Stimulated activated CD4-positive, alpha-beta T cell treated with anti-CD3 and anti-CD28 coated beads, Interleukin-4, amount 100 ng/mL, for 1 hour (primary cell): ENCODE measurements around the gene PSMF1.
A peak's percentile ranks its signal among the peaks of the same experiment; 100 is the strongest.

ENCODE experiments used
- DNase-seq: peaks from one replicate; pipeline ENCODE4 v3.0.0-alpha.2; 2020

PSMF1 gene

GRCh38 chr20:1195226-1195625 is 76.8 kb downstream of the PSMF1 start:
- DNase-seq: no peak

DNA sequence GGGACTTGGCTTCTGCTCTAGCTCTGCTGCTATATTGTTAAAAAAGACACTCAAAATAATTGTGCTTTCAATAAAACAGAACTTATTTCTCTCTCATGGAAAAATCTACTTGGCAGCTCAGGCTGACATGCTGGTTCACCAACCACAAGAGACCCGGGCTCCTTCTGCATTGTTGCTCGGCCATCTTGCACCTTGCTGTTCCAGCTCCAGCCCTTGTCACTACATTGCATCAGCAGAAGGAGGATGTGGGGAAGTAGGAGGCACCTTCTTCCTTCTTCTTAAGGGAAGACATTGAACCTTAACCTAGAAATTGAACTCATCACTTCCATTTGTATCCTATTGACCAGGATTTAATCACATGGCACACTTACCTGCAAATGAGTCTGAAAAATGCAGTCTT is 78.2 kb downstream of the PSMF1 start:
- DNase-seq: no peak

DNA sequence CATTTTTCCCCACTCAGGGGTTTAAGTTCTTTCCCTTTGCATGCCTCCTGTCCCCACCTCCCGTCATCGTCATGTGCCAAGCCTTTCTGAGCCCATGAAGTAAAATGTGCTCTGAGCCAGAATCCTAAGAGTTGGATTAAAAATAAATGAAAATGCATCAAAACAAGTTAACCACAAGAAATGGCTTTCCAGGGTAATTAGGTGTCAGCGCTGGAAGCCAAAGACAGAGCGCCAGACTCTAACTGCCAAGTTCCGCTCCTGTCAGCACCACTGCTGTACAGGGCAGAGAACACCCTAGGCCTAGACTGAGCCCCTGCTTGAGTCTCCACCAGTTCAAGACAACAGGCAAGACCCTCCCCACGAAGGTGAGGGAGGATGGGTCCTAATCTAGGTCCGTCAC is 79.4 kb downstream of the PSMF1 start:
- no peak for DNase-seq

GRCh38 chr20:1198751-1199150 is 80.3 kb downstream of the PSMF1 start:
- DNase-seq: no peak

DNA sequence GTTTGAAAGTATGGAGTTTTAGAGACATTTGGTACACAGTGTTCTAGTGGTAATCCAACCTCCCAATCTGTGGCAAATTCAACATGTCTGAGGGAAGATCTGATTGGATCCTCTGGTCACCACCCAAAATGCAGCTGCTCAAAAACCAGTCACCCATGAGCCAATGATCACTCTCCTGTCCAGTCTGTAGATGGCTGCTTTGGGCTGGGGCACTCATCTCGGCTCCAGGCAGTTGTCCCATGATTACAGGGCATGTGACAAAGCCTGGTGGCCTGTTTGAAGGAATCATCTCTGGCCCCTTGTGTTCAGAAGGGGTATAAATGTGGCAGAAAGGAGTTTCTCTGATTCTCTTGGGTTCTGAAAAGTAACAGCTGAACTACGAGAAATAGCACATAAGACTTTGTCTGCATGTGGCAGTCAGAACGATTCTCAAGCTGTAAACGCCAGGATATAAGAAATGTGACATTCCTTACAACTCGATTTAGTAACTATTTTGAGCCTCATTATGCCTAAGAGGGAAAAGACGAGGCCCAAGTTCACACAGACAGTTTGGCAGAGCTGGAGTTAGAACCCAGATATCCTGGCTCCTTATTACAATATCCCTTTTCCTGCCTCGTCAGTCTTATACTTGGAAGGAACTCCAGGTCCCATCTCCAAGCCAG is 80.9 kb downstream of the PSMF1 start:
- no peak for DNase-seq

DNA sequence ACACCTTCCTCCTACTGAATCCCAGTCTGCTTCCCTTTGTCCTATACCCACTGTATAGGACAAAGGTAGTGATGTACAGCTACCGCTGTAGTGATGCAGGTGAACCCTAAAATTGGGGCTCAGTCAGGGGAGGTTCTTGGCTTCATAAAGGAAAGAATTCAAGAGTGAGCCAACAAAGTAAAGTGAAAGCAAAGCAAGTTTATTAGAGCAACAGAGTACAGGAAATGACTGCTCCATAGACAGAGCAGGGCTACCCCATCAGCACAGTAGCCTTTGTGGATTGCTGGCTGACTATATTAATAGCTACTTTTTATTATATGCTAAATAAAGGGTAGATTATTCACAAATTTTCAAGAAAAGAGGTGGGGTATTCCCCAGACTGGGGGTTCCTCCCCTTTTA is 81.6 kb downstream of the PSMF1 start:
- DNase-seq: no peak

DNA sequence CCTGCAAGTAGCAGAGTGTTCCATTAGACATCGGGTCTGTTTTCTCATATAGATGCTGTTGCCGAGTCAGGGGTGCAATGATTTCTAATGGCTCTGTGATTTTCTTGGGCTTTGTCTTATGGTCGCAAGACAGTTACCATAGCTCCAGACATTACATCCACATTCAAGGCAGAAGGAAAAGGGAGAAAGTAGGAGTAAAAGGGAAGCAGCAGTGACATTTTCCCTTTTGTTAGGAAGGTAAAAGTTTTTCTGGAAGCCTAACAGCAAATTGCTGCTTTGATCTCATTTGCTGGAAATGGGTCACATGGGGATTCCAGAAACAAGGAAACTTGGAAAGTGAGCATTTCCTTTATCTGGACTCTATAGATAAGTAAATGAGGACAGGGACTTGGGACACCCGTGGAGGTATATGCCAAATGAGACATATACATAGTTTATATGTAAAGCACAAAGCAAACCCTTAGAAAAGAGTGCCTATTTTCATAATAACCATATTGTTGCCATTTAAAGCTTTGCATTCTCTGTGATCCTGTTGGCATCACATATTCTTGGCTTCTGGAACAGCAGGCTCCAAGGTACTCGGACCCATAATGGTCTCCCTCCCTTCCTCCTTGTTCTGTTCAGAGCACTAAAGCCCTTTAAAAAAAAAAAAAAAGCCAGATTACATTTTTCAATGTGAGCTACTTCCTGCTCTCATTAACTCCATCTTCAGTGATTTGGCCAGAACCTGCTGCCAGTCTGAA is 84.5 kb downstream of the PSMF1 start, which contains the start of gene C20orf202:
C20orf202 (plus strand) TSS at position 693 of the 743 bp plus-strand sequence. CDS start 132 bp downstream, outside the sequence.
- DNase-seq: no peak

- no peak for DNase-seq
These were observed 85.2 kb downstream of the PSMF1 start for GRCh38 chr20:1203630-1204029.

GRCh38 chr20:1204113-1204512 is 85.7 kb downstream of the PSMF1 start:
- DNase-seq: no peak

DNA sequence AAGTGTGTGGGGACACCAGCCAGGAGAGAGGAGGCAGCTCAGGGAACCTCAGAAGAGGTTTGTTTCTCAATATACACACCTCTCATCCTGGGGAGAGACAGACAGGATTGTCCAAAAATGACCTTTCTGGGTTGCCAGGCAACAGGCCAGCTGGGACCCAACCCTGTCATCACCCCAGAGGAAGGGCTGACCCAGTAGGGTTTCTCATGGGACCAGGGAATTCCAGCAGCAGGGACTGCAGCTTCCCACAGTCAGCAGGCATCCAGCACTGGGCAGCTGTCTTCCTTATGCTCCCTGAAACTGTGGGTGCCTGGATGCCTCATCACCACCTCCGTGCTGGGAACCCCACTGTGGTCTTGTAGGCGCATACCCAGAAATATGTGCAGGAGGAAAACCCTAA is 86.2 kb downstream of the PSMF1 start:
- DNase-seq: no peak

- no peak for DNase-seq
These were observed 87.4 kb downstream of the PSMF1 start for GRCh38 chr20:1205802-1206201.

DNA sequence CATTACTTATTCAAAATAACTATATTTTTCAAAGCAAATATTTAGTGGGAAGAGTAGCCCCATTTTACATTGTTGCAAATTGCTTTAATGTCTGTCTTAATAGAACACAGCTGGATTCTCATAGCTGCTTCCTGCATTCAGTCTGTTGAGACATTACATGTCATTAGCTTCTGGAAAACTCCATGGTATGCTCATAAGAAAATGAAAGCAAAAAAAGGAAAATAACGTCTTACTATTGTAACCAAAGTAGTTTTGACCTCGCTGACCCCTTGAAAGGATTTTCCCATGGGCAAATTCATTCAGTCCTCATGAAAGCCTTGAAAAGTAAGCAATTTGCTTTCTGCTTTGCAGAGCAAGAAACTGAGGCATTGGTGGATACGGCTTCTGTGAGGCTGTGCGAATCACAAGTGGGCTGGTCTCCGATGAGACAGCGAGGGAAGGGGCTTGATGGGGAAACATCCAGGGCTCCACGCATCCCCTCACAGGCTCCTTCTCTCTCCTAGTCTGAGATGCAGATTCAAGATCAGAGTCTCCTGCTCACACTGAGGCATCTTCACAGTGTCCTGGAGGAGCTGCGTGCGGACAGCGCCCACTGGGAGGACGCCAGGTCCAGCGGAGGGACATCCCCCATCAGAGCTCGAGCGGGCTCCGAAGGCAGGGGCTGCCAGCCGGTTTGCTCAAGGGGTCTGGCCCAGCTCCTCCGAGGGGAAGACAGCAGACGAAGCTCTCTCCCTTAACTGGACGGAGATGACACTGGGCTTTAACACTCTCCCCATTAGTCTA is 88.2 kb downstream of the PSMF1 start:
- no peak for DNase-seq

DNA sequence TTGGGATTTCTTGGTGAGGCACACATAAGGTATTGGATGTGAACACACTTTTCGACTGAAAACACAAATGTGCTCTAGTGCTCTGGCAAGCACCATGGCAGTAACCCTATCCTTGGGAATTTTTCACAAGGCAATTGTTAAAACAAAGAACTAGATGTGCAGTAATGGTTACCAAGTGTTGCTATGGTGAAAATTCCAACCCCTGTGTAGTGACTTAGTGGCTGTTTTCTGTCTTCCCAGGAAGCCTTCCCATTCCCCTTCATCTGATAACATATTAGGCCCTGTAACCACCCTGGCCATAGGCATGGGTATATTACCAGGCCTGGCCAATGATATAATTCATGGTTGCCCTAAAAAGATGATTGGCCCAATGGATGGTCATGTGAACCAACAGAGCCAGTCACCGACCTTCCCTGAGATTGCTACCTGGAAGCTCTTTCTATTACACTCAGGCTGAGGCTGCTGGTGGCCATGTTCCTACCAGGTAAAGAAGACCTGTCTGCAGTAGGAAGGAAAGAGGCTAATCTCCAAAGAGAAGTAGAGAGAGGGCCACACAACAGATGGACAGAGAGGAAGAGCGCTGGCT is 89.0 kb downstream of the PSMF1 start:
- no peak for DNase-seq

DNA sequence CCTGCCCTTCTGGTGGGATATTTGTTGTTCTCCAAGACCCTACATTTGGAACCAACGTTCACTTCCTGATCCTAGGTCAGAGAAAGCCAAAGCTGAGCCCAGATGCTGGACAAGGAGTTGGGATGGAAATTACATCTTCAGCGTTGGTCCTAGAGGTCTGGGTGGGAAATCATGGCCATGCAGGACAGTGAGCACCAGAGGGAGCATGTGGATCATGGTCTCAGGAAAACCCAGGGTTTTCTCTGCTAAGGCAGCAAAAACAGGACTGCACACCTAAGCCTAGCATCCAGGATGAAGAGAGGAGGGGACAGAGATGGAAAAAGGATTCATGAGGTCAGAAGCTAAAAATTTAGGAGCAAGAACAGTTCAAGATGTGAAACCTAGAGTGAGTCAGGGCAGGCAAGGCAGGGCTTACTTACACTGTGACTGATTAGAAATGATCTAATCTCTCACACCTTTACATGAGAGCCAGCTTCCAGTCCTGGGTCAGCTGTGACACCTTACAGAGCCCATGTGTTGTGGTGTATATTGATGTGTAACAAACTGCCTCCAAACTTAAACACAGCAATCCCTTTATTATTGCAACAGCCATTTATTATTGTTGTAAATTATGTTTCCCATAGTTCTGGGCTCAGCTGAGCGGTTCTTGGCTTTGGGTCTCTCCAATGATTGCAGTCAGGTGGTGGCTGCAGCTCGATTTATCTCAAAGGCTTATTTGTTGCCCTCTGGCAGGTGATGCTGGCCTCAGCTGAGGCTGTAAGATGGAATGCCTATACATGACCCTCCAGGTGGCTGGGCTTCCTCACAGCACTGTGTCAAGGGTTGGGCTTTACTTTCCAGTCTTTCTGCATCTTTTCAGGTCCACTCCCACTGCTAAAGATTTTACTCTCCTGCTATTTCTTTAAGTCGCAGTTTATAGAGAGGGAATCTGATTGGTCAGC is 91.3 kb downstream of the PSMF1 start:
- DNase-seq: no peak

- no peak for DNase-seq
These were observed 92.1 kb downstream of the PSMF1 start for GRCh38 chr20:1210501-1210900.

DNA sequence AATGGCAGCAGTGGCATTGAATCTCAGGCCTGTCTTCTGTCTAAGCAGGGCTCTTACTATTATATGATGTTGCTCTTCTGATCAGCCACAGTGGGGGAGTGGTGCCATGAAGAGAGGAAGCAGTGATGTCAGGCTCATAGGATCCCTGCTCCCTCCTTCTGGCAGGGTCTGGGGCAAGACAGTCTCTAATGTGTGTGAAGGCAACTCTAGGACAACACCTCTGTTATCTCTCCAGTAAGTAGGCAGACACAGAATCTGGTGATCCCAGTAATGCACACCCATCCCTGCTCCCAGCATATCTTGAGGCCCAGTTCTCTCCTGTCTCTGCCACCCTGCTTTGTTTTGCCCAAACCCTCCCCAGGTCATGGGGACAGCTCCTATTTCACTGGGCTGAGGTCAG is 93.6 kb downstream of the PSMF1 start:
- DNase-seq: no peak

DNA sequence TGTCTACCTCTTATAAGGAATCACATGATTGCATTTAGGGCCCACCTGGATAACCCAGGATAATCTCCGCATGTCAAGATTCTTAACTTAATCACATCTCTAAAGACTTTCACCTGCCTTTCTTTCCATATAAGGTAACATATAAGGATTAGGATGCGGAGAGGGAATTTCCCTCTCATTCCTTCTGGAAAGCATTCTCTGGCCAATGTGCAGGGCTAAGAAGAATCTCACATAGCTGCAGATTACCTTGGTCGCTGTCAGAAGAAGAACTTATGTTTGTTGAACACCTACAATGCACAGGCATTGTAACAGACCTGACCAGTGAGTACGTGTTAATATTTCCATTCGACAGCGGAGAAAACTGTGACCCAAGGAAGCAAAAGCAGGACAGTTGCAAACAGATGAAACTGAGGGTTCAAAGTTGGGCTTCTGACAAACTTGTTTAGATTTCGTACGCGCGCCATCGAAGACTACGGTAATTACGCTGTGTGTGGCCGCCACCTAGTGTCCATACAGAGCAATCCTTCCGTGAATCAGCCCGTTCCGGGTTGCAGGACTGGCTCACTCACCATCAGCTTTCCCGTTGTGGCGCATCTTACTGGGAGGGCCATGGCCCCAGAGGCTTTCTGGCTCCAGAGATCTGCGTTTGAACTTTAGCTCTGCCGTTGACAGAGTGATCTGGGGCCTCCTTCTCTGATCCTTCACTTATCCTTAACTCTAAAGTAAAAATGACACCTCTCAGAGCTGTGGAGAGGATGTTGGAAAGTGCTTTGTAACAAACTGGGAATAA is 94.4 kb downstream of the PSMF1 start:
- peak; percentile 67 for DNase-seq

DNA sequence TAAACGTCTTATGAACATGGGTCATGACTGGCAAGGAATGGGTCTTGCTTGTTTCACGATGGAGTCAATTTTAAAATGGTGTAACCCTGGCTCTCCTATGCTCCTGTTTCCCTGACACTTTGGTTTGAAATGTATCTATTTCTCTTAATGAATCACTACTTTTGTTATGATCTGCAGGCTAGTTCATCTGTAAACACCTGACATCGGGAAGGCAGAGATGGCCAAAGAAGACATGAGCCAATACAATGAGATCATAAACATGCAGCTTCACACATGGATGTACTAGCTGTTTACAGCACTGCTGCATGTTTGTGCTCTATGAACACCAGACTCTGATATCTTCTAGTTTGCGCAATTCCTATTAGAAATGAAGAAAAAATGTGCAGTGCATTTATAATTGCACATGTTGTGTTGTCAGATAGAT is 96.4 kb downstream of the PSMF1 start:
- no peak for DNase-seq

GRCh38 chr20:1215386-1216170 is 97.2 kb downstream of the PSMF1 start:
- peak; percentile 59 for DNase-seq
